ENCODE data around the gene TBC1D4.
A peak's percentile ranks its signal among the peaks of the same experiment; 100 is the strongest.

TBC1D4 gene

GRCh38 chr13:75384879-75385707 is 96.9 kb downstream of the TBC1D4 start:
- no peak for DNase-seq (ENCODE audit: low read depth)

- DNase-seq (ENCODE audit: low read depth), result no peak
Observed at GRCh38 chr13:75383064-75383715, 98.8 kb downstream of the TBC1D4 start.

GRCh38 chr13:75378301-75378700 is 103.7 kb downstream of the TBC1D4 start:
- no peak for DNase-seq (ENCODE audit: low read depth)

GRCh38 chr13:75376792-75377402 is 105.1 kb downstream of the TBC1D4 start:
- no peak for DNase-seq (ENCODE audit: low read depth)

- no peak for DNase-seq (ENCODE audit: low read depth)
Observed at GRCh38 chr13:75375329-75375728, 106.6 kb downstream of the TBC1D4 start.

GRCh38 chr13:75373988-75374387 is 108.0 kb downstream of the TBC1D4 start:
- DNase-seq (ENCODE audit: low read depth), result no peak

- no peak for DNase-seq (ENCODE audit: low read depth)
Observed at GRCh38 chr13:75372923-75373841, 108.8 kb downstream of the TBC1D4 start.

GRCh38 chr13:75372517-75372916 is 109.5 kb downstream of the TBC1D4 start:
- no peak for DNase-seq (ENCODE audit: low read depth)

GRCh38 chr13:75371203-75371602 is 110.8 kb downstream of the TBC1D4 start:
- DNase-seq (ENCODE audit: low read depth), result no peak

- DNase-seq (ENCODE audit: low read depth), result no peak
Observed at GRCh38 chr13:75370774-75371173, 111.2 kb downstream of the TBC1D4 start.

- DNase-seq (ENCODE audit: low read depth), result no peak
Observed at GRCh38 chr13:75369981-75370380, 112.0 kb downstream of the TBC1D4 start.

- no peak for DNase-seq (ENCODE audit: low read depth)
Observed at GRCh38 chr13:75368167-75368566, 113.8 kb downstream of the TBC1D4 start.

- no peak for DNase-seq (ENCODE audit: low read depth)
Observed at GRCh38 chr13:75366380-75367280, 115.3 kb downstream of the TBC1D4 start.

- peak; percentile 73 for DNase-seq (ENCODE audit: low read depth)
Observed at GRCh38 chr13:75365724-75366173, 116.2 kb downstream of the TBC1D4 start.

GRCh38 chr13:75364131-75364713 is 117.7 kb downstream of the TBC1D4 start:
- no peak for DNase-seq (ENCODE audit: low read depth)

- DNase-seq (ENCODE audit: low read depth), result no peak
Observed at GRCh38 chr13:75363371-75363770, 118.6 kb downstream of the TBC1D4 start.

- no peak for DNase-seq (ENCODE audit: low read depth)
Observed at GRCh38 chr13:75362026-75362425, 119.9 kb downstream of the TBC1D4 start.

GRCh38 chr13:75360170-75360569 is 121.8 kb downstream of the TBC1D4 start:
- no peak for DNase-seq (ENCODE audit: low read depth)

GRCh38 chr13:75359266-75359665 is 122.7 kb downstream of the TBC1D4 start:
- peak; percentile 65 for DNase-seq (ENCODE audit: low read depth)

- no peak for DNase-seq (ENCODE audit: low read depth)
Observed at GRCh38 chr13:75357576-75358289, 124.2 kb downstream of the TBC1D4 start.

Measured in HS-5 (cell line).